ENCODE measurements around the gene RAB27A.

Gene RAB27A

GRCh38 chr15:55231455-55231854, 58.2 kb downstream of the RAB27A start:
- no peak overlapping the region for H3K4me3 ChIP-seq (ENCODE audit: low read depth, low read length)
- no peak for TF ChIP-seq POLR2A (IDR thresholded peaks at IDR 0.05; ENCODE audit: extremely low read depth, insufficient read length)
- DNase-seq (ENCODE audit: low read depth) = no peak

- DNase-seq (ENCODE audit: low read depth) = no peak
- TF ChIP-seq CTCF (IDR thresholded peaks at IDR 0.05; ENCODE audit: low read depth, low read length) (no peak), MYC (IDR thresholded peaks at IDR 0.05; ENCODE audit: low read depth, low read length) (no peak), MAX (IDR thresholded peaks at IDR 0.05; ENCODE audit: low read depth, low read length) (no peak), POLR2A (IDR thresholded peaks at IDR 0.05; ENCODE audit: extremely low read depth, insufficient read length) (no peak)
- H3K4me3 ChIP-seq (ENCODE audit: low read depth, low read length) = no peak overlapping the region
Measured at GRCh38 chr15:55230953-55231352, 58.7 kb downstream of the RAB27A start.

- DNase-seq (ENCODE audit: low read depth) = no peak
- no peak overlapping the region for H3K4me3 ChIP-seq (ENCODE audit: low read depth, low read length)
- TF ChIP-seq CTCF (IDR thresholded peaks at IDR 0.05; ENCODE audit: low read depth, low read length) (no peak), POLR2A (IDR thresholded peaks at IDR 0.05; ENCODE audit: extremely low read depth, insufficient read length) (no peak), MYC (IDR thresholded peaks at IDR 0.05; ENCODE audit: low read depth, low read length) (no peak), MAX (IDR thresholded peaks at IDR 0.05; ENCODE audit: low read depth, low read length) (no peak)
Measured at GRCh38 chr15:55230051-55230670, 59.5 kb downstream of the RAB27A start.

GRCh38 chr15:55226127-55226526, 63.5 kb downstream of the RAB27A start:
- H3K4me3 ChIP-seq (ENCODE audit: low read depth, low read length) = no peak overlapping the region
- no peak for TF ChIP-seq MYC (IDR thresholded peaks at IDR 0.05; ENCODE audit: low read depth, low read length)
- no peak for TF ChIP-seq POLR2A (IDR thresholded peaks at IDR 0.05; ENCODE audit: extremely low read depth, insufficient read length)
- no peak for TF ChIP-seq MAX (IDR thresholded peaks at IDR 0.05; ENCODE audit: low read depth, low read length)
- TF ChIP-seq CTCF (IDR thresholded peaks at IDR 0.05; ENCODE audit: low read depth, low read length) = no peak
- no peak for DNase-seq (ENCODE audit: low read depth)

- TF ChIP-seq MAX (IDR thresholded peaks at IDR 0.05; ENCODE audit: low read depth, low read length) (0 out of 2 replicates have a peak, but pooled peaks have one; percentile 5), MYC (IDR thresholded peaks at IDR 0.05; ENCODE audit: low read depth, low read length) (no peak)
- DNase-seq (ENCODE audit: low read depth) = peak; percentile 78
- H3K4me3 ChIP-seq (ENCODE audit: low read depth, low read length) = no peak overlapping the region
Measured at GRCh38 chr15:55224892-55225291, 64.7 kb downstream of the RAB27A start.

GRCh38 chr15:55222588-55222987, 67.0 kb downstream of the RAB27A start:
- peak; percentile 90 for DNase-seq (ENCODE audit: low read depth)
- H3K4me3 ChIP-seq (ENCODE audit: low read depth, low read length) = peak overlapping the region; percentile 33
- TF ChIP-seq MAX (IDR thresholded peaks at IDR 0.05; ENCODE audit: low read depth, low read length) (peak; percentile 13; the same call in 1 of the 2 replicates), POLR2A (IDR thresholded peaks at IDR 0.05; ENCODE audit: extremely low read depth, insufficient read length) (no peak)

- peak; percentile 99 for DNase-seq (ENCODE audit: low read depth)
- TF ChIP-seq MAX (IDR thresholded peaks at IDR 0.05; ENCODE audit: low read depth, low read length) (peak; percentile 94), CTCF (IDR thresholded peaks at IDR 0.05; ENCODE audit: low read depth, low read length) (no peak), POLR2A (IDR thresholded peaks at IDR 0.05; ENCODE audit: extremely low read depth, insufficient read length) (no peak), MYC (IDR thresholded peaks at IDR 0.05; ENCODE audit: low read depth, low read length) (peak; percentile 82)
- no peak overlapping the region for H3K4me3 ChIP-seq (ENCODE audit: low read depth, low read length)
Measured at GRCh38 chr15:55221090-55222011, 68.3 kb downstream of the RAB27A start.
